ENCODE results near the gene CCDC73. TPM values are rescaled to one million over a fixed set of nuclear protein-coding genes. Genes with fewer than 3 reads are reported as not detected.

The CCDC73 gene
- total and polyA plus RNA-seq, 2 donors from 2014 or later = 0.25 to 0.47 TPM

DNA sequence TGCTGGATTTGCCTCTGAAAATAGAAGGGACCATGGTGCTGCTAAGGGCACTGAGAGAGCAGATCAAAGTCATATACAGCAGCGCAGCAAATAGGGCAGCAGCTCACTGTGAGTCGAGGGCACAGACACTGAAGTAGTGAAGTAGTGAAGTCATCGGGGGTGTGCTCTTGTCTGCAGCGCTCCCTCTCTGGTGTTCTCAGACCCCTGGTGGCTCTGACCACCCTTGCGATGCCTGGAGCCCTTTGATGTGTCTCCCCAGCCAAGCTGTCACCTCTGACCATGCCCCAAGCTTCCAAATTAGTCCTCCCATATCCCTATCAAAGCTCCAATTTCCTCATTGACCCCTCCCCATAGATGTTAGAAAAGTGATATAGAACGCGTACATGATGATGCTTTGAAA lies 238.6 kb downstream of the CCDC73 start:
- H3K27me3 ChIP-seq (ENCODE audit: control insufficient read depth, insufficient read depth, low read length) = no peaks in the 10 kb centered on the region
- no peaks in the 10 kb centered on the region for H3K9me3 ChIP-seq (ENCODE audit: control insufficient read depth in 2 of 3, insufficient read depth in 1 of 3, low read length in 3 of 3)
- TF ChIP-seq, protein P1, sequence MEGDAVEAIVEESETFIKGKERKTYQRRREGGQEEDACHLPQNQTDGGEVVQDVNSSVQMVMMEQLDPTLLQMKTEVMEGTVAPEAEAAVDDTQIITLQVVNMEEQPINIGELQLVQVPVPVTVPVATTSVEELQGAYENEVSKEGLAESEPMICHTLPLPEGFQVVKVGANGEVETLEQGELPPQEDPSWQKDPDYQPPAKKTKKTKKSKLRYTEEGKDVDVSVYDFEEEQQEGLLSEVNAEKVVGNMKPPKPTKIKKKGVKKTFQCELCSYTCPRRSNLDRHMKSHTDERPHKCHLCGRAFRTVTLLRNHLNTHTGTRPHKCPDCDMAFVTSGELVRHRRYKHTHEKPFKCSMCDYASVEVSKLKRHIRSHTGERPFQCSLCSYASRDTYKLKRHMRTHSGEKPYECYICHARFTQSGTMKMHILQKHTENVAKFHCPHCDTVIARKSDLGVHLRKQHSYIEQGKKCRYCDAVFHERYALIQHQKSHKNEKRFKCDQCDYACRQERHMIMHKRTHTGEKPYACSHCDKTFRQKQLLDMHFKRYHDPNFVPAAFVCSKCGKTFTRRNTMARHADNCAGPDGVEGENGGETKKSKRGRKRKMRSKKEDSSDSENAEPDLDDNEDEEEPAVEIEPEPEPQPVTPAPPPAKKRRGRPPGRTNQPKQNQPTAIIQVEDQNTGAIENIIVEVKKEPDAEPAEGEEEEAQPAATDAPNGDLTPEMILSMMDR (IDR thresholded peaks at IDR 0.05; ENCODE audit: borderline replicate concordance, extremely low read depth, insufficient read depth) = no peak
- H3K4me3 ChIP-seq (ENCODE audit: low read length in 3 of 3) = no peak overlapping the region
- H3K36me3 ChIP-seq (ENCODE audit: control insufficient read depth in 2 of 3, insufficient read depth in 3 of 3, low read length in 3 of 3) = no peaks in the 10 kb centered on the region
- H3K4me1 ChIP-seq (ENCODE audit: control insufficient read depth in 2 of 3, insufficient read depth in 2 of 3, low read depth in 1 of 3, low read length in 3 of 3) = peaks cover 0 to 6% (median 5%) of the 10 kb centered on the region in 3 donors
- H3K9ac ChIP-seq (ENCODE audit: low read length in 3 of 3) = no peak overlapping the region
- H3K27ac ChIP-seq (ENCODE audit: low read depth in 2 of 2, low read length in 2 of 2) = no peak overlapping the region
- FAIRE-seq (no peak), DNase-seq (peak in 4 of 5 donors; percentile 37 to 58 (median 51))
- intact Hi-C loops (cut with DNase I) = no loop called here

- Histone ChIP-seq H3K27ac (ENCODE audit: low read depth in 2 of 2, low read length in 2 of 2) (no peak overlapping the region), H3K9me3 (ENCODE audit: control insufficient read depth in 2 of 3, insufficient read depth in 1 of 3, low read length in 3 of 3) (no peaks in the 10 kb centered on the region), H3K4me1 (ENCODE audit: control insufficient read depth in 2 of 3, insufficient read depth in 2 of 3, low read depth in 1 of 3, low read length in 3 of 3) (peaks cover 0 to 6% (median 5%) of the 10 kb centered on the region in 3 donors), H3K27me3 (ENCODE audit: control insufficient read depth, insufficient read depth, low read length) (no peaks in the 10 kb centered on the region), H3K4me3 (ENCODE audit: low read length in 3 of 3) (no peak overlapping the region), H3K9ac (ENCODE audit: low read length in 3 of 3) (no peak overlapping the region), H3K36me3 (ENCODE audit: control insufficient read depth in 2 of 3, insufficient read depth in 3 of 3, low read length in 3 of 3) (no peaks in the 10 kb centered on the region)
- DNase-seq = peak in 2 of 5 donors; percentile 60 to 72
- intact Hi-C loops (cut with DNase I) = no loop called here
- TF ChIP-seq, protein P1 (IDR thresholded peaks at IDR 0.05; ENCODE audit: borderline replicate concordance, extremely low read depth, insufficient read depth) = no peak
- no peak for FAIRE-seq
These were observed 239.4 kb downstream of the CCDC73 start for GRCh38 chr11:32555091-32555490.

Other genes starting within 250 kb of the CCDC73 start
- 168 TPM for gene EIF3M, start 210.8 kb downstream of the CCDC73 start, total RNA-seq
- 300 TPM for gene EIF3M, start 210.8 kb downstream of the CCDC73 start, polyA plus RNA-seq (ENCODE audit: insufficient read depth, low read depth, low replicate concordance)
- gene PRRG4, start 35.3 kb upstream of the CCDC73 start, total RNA-seq = 18.4 TPM
- 6.4 TPM for gene PRRG4, start 35.3 kb upstream of the CCDC73 start, polyA plus RNA-seq (ENCODE audit: insufficient read depth, low read depth, low replicate concordance)
- gene QSER1, start 98.1 kb upstream of the CCDC73 start, total RNA-seq = 27.4 TPM
- 2.8 TPM for gene QSER1, start 98.1 kb upstream of the CCDC73 start, polyA plus RNA-seq (ENCODE audit: insufficient read depth, low read depth, low replicate concordance)
- 2.4 TPM for gene DEPDC7, start 221.2 kb upstream of the CCDC73 start, total RNA-seq
- 11.0 TPM for gene DEPDC7, start 221.2 kb upstream of the CCDC73 start, polyA plus RNA-seq (ENCODE audit: insufficient read depth, low read depth, low replicate concordance)
- 17.9 TPM for gene TCP11L1, start 244.9 kb upstream of the CCDC73 start, total RNA-seq
- gene TCP11L1, start 244.9 kb upstream of the CCDC73 start, polyA plus RNA-seq (ENCODE audit: insufficient read depth, low read depth, low replicate concordance) = 4.0 TPM

Data from kidney (tissue), 14 donors.